Activated T-cell treated with anti-CD3 and anti-CD28 coated beads for 48 hours (primary cell): ENCODE results near the gene ID4.
"Not testable (repeated sequence)": the region's sequence is repeated elsewhere in the genome, so short reads cannot be mapped to it uniquely, and the experiment has no call there.

Experiments used
- DNase-seq: peaks from one replicate; pipeline ENCODE4 v3.0.0-alpha.2; 2020; ENCODE audit warnings: low read depth

Gene ID4

GRCh38 chr6:19833947-19834346, 3.2 kb upstream of the ID4 start:
- DNase-seq, result no peak

DNA sequence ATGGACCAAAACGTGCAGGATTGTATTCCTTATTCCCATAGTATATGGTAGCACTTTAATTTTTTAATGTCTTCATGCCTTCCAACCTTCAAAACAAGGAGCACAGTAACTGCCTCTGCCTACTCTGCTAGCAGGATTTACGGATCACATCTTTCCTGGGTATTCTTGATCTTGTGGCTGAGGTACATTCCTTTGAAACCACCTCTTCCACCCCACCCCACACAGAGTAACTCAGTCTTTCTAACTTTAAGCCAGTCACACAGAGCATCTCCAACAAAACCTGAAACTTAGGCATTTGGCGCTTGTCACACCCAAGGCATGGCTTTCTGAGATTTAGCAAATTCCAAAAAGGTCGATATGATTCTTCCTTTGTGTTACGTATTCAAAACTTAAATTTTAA, 2.3 kb upstream of the ID4 start:
- no peak for DNase-seq

DNA sequence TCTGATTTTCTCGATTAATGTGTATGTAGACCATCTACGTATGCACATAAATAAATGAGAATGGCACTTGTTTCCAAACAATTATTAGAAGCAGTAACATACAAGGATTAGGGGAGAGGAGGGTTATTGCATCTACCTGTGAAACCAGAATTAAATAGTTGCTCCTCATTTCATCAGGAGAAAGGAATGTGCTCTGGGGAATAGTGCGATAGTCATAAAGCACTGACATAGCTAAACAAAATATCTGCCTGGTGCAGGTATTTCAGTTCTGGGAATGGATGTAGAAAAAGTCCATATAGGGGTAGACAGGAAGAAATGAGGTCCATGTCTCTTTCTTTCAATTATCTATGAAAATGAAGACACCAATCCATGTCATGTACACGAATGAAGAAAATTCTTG, 1.6 kb upstream of the ID4 start:
- DNase-seq, result no peak

DNA sequence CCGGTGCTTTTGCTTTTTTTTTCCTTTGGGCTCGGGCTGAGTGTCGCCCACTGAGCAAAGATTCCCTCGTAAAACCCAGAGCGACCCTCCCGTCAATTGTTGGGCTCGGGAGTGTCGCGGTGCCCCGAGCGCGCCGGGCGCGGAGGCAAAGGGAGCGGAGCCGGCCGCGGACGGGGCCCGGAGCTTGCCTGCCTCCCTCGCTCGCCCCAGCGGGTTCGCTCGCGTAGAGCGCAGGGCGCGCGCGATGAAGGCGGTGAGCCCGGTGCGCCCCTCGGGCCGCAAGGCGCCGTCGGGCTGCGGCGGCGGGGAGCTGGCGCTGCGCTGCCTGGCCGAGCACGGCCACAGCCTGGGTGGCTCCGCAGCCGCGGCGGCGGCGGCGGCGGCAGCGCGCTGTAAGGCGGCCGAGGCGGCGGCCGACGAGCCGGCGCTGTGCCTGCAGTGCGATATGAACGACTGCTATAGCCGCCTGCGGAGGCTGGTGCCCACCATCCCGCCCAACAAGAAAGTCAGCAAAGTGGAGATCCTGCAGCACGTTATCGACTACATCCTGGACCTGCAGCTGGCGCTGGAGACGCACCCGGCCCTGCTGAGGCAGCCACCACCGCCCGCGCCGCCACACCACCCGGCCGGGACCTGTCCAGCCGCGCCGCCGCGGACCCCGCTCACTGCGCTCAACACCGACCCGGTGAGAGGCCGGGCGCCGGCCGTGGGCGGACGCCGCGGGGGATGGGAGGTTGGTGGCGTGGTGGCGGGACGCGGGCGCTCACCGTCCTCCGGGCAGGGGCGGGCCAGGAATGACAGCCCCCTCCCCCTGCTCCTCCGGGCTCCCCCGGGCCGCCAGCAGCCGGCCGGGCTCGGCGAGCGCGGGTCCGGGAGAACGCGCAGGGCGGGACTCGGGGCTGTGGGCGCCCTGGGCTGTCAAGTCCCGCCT, 606 bp downstream of the ID4 start:
- DNase-seq, result no peak

GRCh38 chr6:19838442-19839236, 1.5 kb downstream of the ID4 start:
- DNase-seq, result no peak

DNA sequence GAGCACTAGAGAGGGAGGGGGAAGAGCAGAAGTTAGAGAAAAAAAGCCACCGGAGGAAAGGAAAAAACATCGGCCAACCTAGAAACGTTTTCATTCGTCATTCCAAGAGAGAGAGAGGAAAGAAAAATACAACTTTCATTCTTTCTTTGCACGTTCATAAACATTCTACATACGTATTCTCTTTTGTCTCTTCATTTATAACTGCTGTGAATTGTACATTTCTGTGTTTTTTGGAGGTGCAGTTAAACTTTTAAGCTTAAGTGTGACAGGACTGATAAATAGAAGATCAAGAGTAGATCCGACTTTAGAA, 2.0 kb downstream of the ID4 start:
- no peak for DNase-seq

- no peak for DNase-seq
These were observed 2.6 kb downstream of the ID4 start for GRCh38 chr6:19839788-19840187.

DNA sequence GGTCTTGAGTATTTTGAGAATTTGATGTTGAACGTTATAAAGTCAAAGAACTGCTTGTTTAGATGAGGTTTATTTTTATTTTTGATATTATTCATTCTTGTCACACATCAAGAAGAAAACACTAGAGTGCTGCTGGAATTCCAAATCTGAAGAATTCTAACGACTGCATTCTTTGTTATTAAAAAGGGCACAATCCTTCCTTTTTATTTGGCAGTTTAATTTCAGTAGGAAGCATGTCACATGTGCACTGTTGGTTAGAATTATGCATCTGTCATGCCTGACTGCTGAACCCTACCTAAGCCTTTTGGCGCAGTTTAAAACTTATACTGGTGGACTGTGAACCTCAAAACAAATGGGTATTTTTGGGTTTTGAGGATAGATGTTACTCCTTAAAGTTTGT, 4.0 kb downstream of the ID4 start:
- DNase-seq, result no peak

DNA sequence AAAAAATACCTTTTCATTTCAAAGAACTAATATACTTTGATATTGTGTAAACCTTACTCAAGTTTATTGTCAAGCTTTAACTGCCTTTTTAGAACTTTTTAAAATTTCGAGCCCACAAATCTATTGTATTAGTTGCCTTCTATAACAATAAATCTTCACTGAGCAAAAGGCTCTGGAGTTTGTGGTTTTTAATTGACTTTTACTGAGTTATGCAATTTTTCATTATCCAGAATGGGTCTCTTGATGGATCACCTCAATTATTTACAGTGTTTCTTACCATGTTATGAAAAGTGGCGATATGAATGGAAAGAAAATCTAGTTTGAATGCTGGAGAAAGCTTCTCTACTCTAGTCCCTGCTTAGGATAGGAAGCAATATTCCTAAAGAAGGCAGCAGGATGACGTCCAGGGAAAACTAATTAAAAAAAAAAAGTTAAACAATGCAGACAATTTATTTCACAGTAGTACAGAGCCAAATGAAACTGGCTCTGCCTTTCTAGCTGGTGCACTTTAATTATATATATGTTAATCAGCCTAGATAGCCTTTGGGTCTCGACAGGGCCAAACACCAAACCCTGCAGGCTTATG, 5.0 kb downstream of the ID4 start:
- DNase-seq, result no peak

- DNase-seq, result no peak
These were observed 7.5 kb downstream of the ID4 start for GRCh38 chr6:19844689-19845088.

DNA sequence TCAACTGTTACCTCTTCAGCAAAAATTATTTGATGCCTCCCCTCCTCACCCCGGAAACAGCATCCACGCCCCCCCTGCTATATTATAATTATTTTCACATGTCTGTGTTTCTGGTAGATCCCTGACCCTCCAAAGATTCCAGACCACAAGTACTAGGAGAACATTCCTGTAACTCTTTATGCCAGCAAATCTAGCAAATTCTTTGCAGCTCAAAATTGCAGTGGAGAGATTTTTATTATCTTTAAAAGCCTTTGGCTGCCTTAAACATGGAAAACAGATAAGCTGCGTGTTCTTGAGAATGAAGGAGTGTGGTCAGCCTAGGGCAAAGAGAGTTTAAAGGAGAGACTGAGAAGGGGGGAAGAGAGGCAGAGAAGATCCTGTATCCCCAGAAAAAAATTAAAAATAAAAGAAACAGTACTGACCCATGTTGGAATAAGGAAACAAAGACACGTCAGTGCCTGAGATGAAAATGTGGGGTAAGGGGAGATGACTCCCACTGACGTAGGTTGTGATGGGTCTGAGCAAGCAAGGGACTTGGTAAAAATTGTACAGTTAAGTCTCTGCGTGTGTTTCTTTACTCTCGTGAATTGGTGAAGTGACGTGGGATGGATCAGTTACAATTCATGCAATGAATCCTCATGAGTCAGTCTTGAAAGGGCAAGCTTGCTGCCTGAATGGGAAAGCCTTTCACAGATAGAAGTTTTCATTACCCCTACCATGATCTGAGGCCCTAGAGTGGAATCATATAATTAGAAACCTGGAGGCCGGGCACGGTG, 8.3 kb downstream of the ID4 start:
- no peak for DNase-seq

GRCh38 chr6:19848465-19849029, 11.4 kb downstream of the ID4 start:
- no peak for DNase-seq

- no peak for DNase-seq
These were observed 12.0 kb downstream of the ID4 start for GRCh38 chr6:19849196-19849595.

- DNase-seq, result no peak
These were observed 12.6 kb downstream of the ID4 start for GRCh38 chr6:19849755-19850154.

DNA sequence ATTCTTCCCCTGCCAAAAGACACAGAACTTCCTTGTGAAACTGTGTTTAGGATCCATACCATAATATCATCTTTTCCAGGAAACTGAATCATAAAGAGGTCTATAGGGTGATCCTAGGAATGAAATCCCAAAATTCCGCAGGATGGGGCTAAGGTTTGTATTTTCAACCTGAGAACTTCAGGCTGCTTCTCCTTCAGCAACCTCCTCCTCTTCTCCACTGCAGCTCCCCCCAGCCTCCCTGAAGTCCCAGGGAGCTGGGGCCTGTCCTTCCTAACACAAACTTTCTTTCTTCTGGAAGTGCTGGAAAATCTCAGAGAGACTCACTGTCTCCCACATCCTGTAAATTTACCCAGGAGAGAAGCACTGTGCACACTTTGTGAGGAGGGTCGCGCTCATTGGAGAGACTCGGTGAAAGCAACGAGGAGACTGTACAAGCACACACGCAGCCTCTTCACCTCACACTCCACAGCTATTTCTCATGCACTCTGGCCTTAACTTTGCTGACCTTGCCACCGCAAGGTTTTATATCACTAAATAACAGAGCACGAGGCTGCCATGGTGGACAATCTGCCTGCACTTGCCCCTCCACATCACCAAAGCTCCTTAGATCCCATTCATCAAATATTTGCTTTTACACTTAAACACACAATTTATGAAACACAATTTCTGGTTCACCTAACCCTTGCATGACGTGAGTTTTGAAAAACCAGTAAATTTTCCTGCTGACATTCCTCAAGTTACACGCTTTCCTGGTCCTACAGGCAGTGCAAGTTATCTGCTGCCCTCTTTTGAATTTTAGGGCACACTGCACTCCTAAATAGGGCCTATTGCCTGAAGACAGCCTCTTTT, 14.3 kb downstream of the ID4 start:
- DNase-seq, result no peak

DNA sequence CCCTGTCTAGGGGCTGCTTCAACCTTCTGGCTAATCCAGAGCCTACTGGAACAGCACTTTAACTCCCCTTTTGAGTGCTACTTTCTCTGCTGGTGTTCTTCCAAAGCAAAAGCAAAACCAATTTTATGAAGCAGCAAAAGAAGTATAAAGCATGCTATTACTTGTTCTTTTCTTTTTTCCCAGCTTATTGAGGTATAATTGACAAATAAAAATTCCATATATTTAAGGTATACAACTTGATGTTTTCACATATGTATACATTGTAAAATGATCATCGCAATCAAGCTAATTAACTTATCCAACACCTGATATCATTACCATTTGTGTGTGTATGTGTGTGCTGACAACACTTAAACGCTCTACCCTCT, 14.9 kb downstream of the ID4 start:
- DNase-seq, result no peak

DNA sequence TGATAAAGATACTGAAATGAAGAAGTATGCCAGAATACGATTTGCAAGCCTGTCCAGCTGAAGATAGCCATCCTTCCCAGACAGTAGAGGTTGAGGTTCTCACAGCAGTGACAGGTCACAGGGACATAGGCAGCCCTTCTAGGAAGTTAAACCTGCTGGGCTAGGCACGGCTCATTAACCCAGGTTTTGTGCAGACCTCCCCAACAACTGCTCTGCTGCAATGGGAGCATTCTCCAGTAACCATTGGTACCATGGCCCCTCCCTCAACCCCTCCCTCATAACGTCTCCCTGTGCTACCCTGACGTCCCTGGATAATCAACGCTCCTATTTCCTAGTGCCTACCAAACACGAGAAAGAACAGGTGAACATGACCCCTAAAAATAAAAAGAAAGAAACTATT, 15.8 kb downstream of the ID4 start:
- no peak for DNase-seq

- DNase-seq, result not testable (repeated sequence)
These were observed 17.3 kb downstream of the ID4 start for GRCh38 chr6:19854421-19855015.

DNA sequence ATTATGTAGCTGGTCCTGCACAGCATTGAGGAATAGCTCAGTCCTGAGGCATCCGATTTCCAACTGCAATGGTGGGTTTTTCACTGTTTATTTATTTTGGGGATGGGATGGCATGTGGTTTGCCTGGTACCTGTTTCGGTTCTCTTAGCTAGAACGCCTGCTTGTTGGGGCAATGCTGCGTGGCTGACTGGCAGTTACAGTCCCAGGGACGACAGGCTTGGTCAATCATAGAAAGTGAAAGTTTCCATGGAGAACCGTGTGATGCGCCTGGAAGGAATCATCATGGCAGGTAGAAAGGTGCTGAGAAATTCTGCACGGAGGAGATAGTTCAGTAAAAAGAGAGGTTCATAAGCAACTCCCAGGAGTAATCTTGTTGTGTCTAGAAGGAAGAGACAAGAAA, 18.4 kb downstream of the ID4 start:
- DNase-seq, result no peak

- no peak for DNase-seq
These were observed 20.0 kb downstream of the ID4 start for GRCh38 chr6:19857139-19857538.

DNA sequence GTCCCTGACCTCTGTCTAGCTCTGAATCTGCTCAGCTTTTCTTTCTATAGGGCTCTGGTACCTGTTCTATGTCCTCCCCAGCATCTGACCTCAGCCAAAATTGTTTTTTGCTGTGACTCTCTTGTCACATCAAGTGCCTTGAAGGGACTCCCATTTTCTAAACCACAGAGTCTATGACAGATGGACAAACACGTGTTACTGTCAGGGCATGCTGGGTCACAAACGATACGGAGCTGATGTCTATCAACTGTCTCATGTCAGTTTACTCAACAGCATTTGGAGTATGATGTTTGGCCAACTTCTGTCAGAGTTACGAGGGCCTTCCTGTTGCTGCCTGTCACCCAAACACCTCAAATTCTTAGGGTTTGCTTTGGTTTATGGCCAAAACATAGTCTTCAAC, 20.5 kb downstream of the ID4 start:
- no peak for DNase-seq
